CD4-positive, alpha-beta T cell (primary cell): ENCODE measurements around the gene ACOT12. TPM values are rescaled to one million over a fixed set of nuclear protein-coding genes. Genes with fewer than 3 reads are reported as not detected.
A peak's percentile ranks its signal among the peaks of the same experiment; 100 is the strongest.
"Not testable (repeated sequence)": the region's sequence is repeated elsewhere in the genome, so short reads cannot be mapped to it uniquely, and the experiment has no call there.

Source experiments
- ATAC-seq: fragments of 200-7000 bp; cut with Tn5 transposase; one replicate; pipeline ENCODE4 v1.10.0; 2022; ENCODE audit warnings: mild to moderate bottlenecking; ENCODE audit not compliant: poor library complexity
- CTCF ChIA-PET: fragments of 350-600 bp; sonication (Branson Sonifier 250); formaldehyde crosslinking; loops from one replicate; lab custom pipeline; 2021; ENCODE audit warnings: antibody characterized with exemption, inconsistent platforms; lab: Charles Lee
- POLR2A ChIA-PET: fragments of 350-600 bp; sonication (Branson Sonifier 250); formaldehyde crosslinking; loops from one replicate; lab custom pipeline; 2021; ENCODE audit warnings: antibody characterized with exemption, inconsistent platforms; lab: Charles Lee
- DNase-seq, 14 experiments: peaks; one replicate each; pipeline ENCODE4 v3.0.0-alpha.2; 2013 to 2020; ENCODE audit warnings: mixed read lengths in 2 of 14
- H3K27ac ChIP-seq, 2 donors: one replicate each; pipeline versions ENCODE4 v1.5.1 to v1.7.0; 2013; ENCODE audit warnings: low read length in 2 of 2, low read depth in 1 of 2, mild to moderate bottlenecking in 1 of 2
- H3K27me3 ChIP-seq, 2 experiments: 1 replicate in 1 of 2; 2 replicates in 1 of 2; pipeline versions ENCODE4 v1.6.1 to v1.7.0; 2013; ENCODE audit warnings: low read length in 2 of 2, control low read depth in 1 of 2, mild to moderate bottlenecking in 1 of 2, moderate library complexity in 1 of 2; ENCODE audit not compliant: insufficient read depth in 2 of 2, control insufficient read depth in 1 of 2
- H3K36me3 ChIP-seq: one replicate; pipeline ENCODE4 v1.6.1; 2013; ENCODE audit warnings: low read length, control low read depth; ENCODE audit not compliant: insufficient read depth
- H3K4me1 ChIP-seq: one replicate; pipeline ENCODE4 v1.6.1; 2013; ENCODE audit warnings: low read length, control low read depth; ENCODE audit not compliant: insufficient read depth
- H3K4me3 ChIP-seq: one replicate; pipeline ENCODE4 v1.5.1; 2013; ENCODE audit warnings: mild to moderate bottlenecking, low read length, moderate library complexity
- H3K9me3 ChIP-seq, 2 experiments: 1 replicate in 1 of 2; 2 replicates in 1 of 2; pipeline versions ENCODE4 v1.6.1 to v1.7.0; 2013; ENCODE audit warnings: low read length in 2 of 2, mild to moderate bottlenecking in 2 of 2, control low read depth in 1 of 2, moderate library complexity in 1 of 2; ENCODE audit not compliant: control insufficient read depth in 1 of 2, insufficient read depth in 1 of 2
- H3K27ac Mint-ChIP-seq: one replicate; pipeline ENCODE4 v1.8.0; 2020; ENCODE audit warnings: mixed read lengths
- H3K27me3 Mint-ChIP-seq: one replicate; pipeline ENCODE4 v1.8.0; 2021; ENCODE audit warnings: mixed read lengths
- H3K36me3 Mint-ChIP-seq: one replicate; pipeline ENCODE4 v1.8.0; 2021; ENCODE audit warnings: low read depth, mixed read lengths
- H3K4me1 Mint-ChIP-seq: one replicate; pipeline ENCODE4 v1.8.0; 2021; ENCODE audit warnings: low read depth, mixed read lengths
- H3K4me3 Mint-ChIP-seq: one replicate; pipeline ENCODE4 v1.8.0; 2020; ENCODE audit warnings: mild to moderate bottlenecking, mixed read lengths
- H3K9me3 Mint-ChIP-seq: one replicate; pipeline ENCODE4 v1.8.0; 2020; ENCODE audit warnings: mixed read lengths
- CTCF ChIP-seq: fragments of 200-600 bp; IDR thresholded peaks from one replicate; pipeline ENCODE4 v1.8.0; 2022; ENCODE audit warnings: antibody characterized with exemption, mild to moderate bottlenecking
- intact Hi-C, 2 experiments: fragments of 100-400 bp; cut with DNase I in 1 of 2; cut with micrococcal nuclease in 1 of 2; formaldehyde crosslinking; loops; one replicate each; pipeline versions ENCODE4 v1.15.1 to v1.9.0; 2023 to 2025; cut with DNase I, micrococcal nuclease
- total RNA-seq, 174 experiments: library from RNA in 2 of 174; stranded (reverse) in 2 of 174; gene quantifications; one replicate each; pipeline ENCODE4 v1.2.3 and lab custom pipeline; 2021 to 2026

The ACOT12 gene
- total RNA-seq, 2 experiments from 2014 or later, result 0.39 to 0.44 TPM

DNA sequence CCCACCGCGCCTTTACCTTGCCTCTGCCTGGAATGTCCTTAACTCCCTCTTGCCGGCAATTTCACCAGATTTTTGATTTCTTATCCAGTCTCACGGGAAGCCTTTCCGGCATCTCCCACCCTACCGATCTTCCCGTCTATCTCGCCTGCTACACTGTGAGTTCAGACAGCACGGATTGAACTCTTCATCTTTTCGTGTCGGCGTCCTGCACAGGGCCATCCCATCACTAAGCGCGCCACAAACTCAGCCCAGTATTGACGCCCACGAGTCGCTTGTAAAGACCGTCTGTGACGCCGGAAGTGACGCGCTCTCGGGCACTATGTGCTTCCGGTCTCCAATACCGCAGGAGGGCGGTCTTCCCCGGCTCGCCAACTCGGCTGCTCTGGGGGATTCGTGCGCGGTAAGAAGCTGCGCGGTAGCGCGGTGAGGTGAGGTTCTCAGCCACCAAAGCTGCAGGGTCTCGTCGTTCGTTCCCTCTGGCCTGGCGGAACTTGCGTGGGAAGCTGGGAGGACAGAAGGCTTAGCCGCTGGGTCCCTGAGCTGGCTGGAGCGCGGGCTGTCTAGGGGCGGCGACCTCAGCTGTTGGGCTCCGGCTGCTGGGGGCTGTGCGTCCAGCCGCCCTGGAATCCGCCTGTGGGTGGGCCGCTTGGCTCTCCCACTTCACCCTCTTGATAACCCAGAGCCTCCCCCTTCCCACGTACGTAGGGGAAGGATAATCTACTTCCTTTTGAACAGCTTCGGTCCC is 92.5 kb downstream of the ACOT12 start, which contains the start of gene ZCCHC9:
ZCCHC9 (plus strand) TSS at position 317 of the 745 bp plus-strand sequence. CDS start 3,171 bp downstream, outside the sequence.
- ATAC-seq (peak; percentile 91), DNase-seq (peak; percentile 87 to 98 (median 90))
- Mint-ChIP-seq H3K4me3 (peak within 1 kb of the TSS; percentile 94), H3K36me3 (peaks cover 26% of the 10 kb centered on the region), H3K4me1 (peaks cover 60% of the 10 kb centered on the region), H3K27ac (peak within 1 kb of the TSS; percentile 91), H3K9me3 (no peaks in the 10 kb centered on the region), H3K27me3 (no peaks in the 10 kb centered on the region)
- CTCF ChIA-PET, result interaction anchor here (1.5 kb wide), 1 partner anchor 9 kb away, joined by 4 read pairs; no protein-coding TSS in a partner anchor
- peaks cover 7% of the 10 kb centered on the region for H3K36me3 ChIP-seq
- H3K9me3 ChIP-seq, result no peaks in the 10 kb centered on the region
- peak within 1 kb of the TSS; percentile 92 for H3K4me3 ChIP-seq
- peak within 1 kb of the TSS; percentile 84 for H3K27ac ChIP-seq
- POLR2A ChIA-PET, result interaction anchor here (0.6 to 2.8 kb wide), 12 partner anchors 9 to 1776 kb away, joined by 3 to 12 read pairs (median 4); partner anchors contain the start of genes MSH3, RPS23, SSBP2 and TMEM167A
- no peaks in the 10 kb centered on the region for H3K27me3 ChIP-seq
- TF ChIP-seq CTCF, result no peak
- peaks cover 25% of the 10 kb centered on the region for H3K4me1 ChIP-seq
- intact Hi-C loops, result loop anchor here (5.0 to 10.0 kb wide), 8 partner anchors 553 to 1787 kb away; partner anchors contain the start of genes ATG10 (in 1 of the 2), HOMER1 (in 1 of the 2), RPS23 (in 1 of the 2) and TENT2 (in 1 of the 2)

DNA sequence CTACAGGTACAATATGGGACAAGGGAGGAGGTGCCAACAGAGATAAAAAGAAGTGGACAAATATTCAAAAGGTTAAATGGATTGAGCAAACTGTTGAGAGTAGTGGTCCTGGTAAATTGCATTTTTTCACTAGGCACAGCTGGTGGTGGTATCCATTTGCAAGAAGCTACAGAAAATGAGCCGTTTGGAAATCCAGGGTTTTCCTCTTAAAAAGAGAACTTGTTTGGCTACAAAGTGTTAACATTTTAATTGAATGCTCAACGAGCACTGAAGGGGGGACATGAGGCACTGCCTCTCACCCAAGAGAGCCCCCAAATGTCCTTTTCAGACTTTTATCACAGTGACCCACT is 93.0 kb downstream of the ACOT12 start:
- no peaks in the 10 kb centered on the region for H3K27me3 ChIP-seq
- DNase-seq (no peak), ATAC-seq (no peak)
- Mint-ChIP-seq H3K4me3 (peak overlapping the region; percentile 94), H3K27me3 (no peaks in the 10 kb centered on the region), H3K9me3 (no peaks in the 10 kb centered on the region), H3K27ac (peak overlapping the region; percentile 91), H3K4me1 (peaks cover 60% of the 10 kb centered on the region), H3K36me3 (peaks cover 23% of the 10 kb centered on the region)
- peaks cover 7% of the 10 kb centered on the region for H3K36me3 ChIP-seq
- H3K27ac ChIP-seq, result peak overlapping the region; percentile 84
- POLR2A ChIA-PET, result interaction anchor here (1.0 to 2.8 kb wide), 4 partner anchors 8 to 977 kb away, joined by 4 to 12 read pairs (median 6); partner anchors contain the start of genes RPS23 and SSBP2
- H3K4me1 ChIP-seq, result peaks cover 25% of the 10 kb centered on the region
- H3K4me3 ChIP-seq, result peak overlapping the region; percentile 92
- no peak for TF ChIP-seq CTCF
- intact Hi-C loops, result loop anchor here (5.0 to 10.0 kb wide), 8 partner anchors 554 to 1786 kb away; partner anchors contain the start of genes ATG10 (in 1 of the 2), HOMER1 (in 1 of the 2), RPS23 (in 1 of the 2) and TENT2 (in 1 of the 2)
- CTCF ChIA-PET, result interaction anchor here (1.5 kb wide), 1 partner anchor 9 kb away, joined by 4 read pairs; no protein-coding TSS in a partner anchor
- H3K9me3 ChIP-seq, result no peaks in the 10 kb centered on the region

DNA sequence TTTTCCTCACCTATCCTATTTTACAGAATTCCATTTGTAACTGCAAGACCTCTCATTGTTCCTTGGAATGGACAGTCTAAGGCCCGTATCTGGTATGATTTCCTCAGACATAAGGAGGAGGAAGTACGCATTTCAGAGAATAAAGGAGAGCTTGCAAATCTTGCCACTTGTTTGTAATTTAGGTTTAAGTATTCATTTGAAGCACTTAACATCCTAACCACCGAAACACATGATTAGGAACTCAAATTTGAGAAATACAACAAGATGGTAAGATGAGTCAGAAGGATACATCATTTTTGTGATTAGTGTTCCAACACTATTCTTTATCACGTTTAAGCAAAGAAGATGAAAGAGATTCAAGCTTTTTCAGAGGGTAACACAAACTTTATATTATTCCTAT is 96.4 kb downstream of the ACOT12 start:
- peaks cover 62% of the 10 kb centered on the region for H3K4me1 Mint-ChIP-seq
- TF ChIP-seq CTCF, result no peak
- H3K27ac Mint-ChIP-seq, result no peak overlapping the region
- no peaks in the 10 kb centered on the region for H3K27me3 ChIP-seq
- peaks cover 0 to 6% of the 10 kb centered on the region in 2 experiments for H3K9me3 ChIP-seq
- intact Hi-C loops, result no loop called here
- H3K4me3 Mint-ChIP-seq, result no peak overlapping the region
- H3K36me3 ChIP-seq, result no peaks in the 10 kb centered on the region
- ChIA-PET POLR2A (no interaction called here), CTCF (no interaction called here)
- ATAC-seq (no peak), DNase-seq (no peak)
- H3K9me3 Mint-ChIP-seq, result peaks cover 3% of the 10 kb centered on the region
- H3K36me3 Mint-ChIP-seq, result peaks cover 24% of the 10 kb centered on the region
- H3K27ac ChIP-seq, result no peak overlapping the region
- H3K27me3 Mint-ChIP-seq, result no peaks in the 10 kb centered on the region
- no peak overlapping the region for H3K4me3 ChIP-seq
- H3K4me1 ChIP-seq, result peaks cover 23% of the 10 kb centered on the region

DNA sequence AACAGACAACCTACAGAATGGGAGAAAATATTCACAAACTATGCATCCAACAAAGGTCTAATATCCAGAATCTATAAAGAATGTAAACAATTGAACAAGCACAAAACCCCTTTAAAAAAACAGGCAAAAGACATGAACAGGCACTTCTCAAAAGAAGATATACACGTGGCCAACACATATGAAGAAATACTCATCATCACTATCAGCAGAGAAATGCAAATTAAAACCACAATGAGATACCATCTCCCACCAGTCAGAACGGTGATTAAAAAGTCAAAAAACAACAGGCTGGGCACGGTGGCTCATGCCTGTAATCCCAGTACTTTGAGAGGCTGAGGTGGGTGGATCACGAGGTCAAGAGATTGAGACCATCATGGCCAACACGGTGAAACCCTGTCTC is 99.9 kb downstream of the ACOT12 start:
- H3K36me3 ChIP-seq, CTCF ChIA-PET, POLR2A ChIA-PET, DNase-seq, H3K27me3 Mint-ChIP-seq, intact Hi-C loops, H3K27ac Mint-ChIP-seq, H3K27ac ChIP-seq, H3K4me3 ChIP-seq, H3K9me3 ChIP-seq, ATAC-seq, H3K27me3 ChIP-seq, H3K4me3 Mint-ChIP-seq: not testable (repeated sequence)
- H3K9me3 Mint-ChIP-seq, result peaks cover 12% of the 10 kb centered on the region
- peaks cover 51% of the 10 kb centered on the region for H3K36me3 Mint-ChIP-seq
- H3K4me1 ChIP-seq, result peaks cover 10% of the 10 kb centered on the region
- peaks cover 68% of the 10 kb centered on the region for H3K4me1 Mint-ChIP-seq
